ENCODE measurements around the gene SEPTIN2. TPM values are rescaled to one million over a fixed set of nuclear protein-coding genes. Genes with fewer than 3 reads are reported as not detected.

Gene SEPTIN2
- total RNA-seq, 4 donors from 2014 or later: 175 to 281 (median 193) TPM

GRCh38 chr2:241330616-241330981 is 14.9 kb downstream of the SEPTIN2 start:
- no peaks in the 10 kb centered on the region for H3K27me3 ChIP-seq
- H3K4me1 ChIP-seq: no peaks in the 10 kb centered on the region
- TF ChIP-seq, protein P1, sequence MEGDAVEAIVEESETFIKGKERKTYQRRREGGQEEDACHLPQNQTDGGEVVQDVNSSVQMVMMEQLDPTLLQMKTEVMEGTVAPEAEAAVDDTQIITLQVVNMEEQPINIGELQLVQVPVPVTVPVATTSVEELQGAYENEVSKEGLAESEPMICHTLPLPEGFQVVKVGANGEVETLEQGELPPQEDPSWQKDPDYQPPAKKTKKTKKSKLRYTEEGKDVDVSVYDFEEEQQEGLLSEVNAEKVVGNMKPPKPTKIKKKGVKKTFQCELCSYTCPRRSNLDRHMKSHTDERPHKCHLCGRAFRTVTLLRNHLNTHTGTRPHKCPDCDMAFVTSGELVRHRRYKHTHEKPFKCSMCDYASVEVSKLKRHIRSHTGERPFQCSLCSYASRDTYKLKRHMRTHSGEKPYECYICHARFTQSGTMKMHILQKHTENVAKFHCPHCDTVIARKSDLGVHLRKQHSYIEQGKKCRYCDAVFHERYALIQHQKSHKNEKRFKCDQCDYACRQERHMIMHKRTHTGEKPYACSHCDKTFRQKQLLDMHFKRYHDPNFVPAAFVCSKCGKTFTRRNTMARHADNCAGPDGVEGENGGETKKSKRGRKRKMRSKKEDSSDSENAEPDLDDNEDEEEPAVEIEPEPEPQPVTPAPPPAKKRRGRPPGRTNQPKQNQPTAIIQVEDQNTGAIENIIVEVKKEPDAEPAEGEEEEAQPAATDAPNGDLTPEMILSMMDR (IDR thresholded peaks at IDR 0.05): no peak
- no peak for TF ChIP-seq POLR2A (IDR thresholded peaks at IDR 0.05)
- peaks cover 0 to 67% (median 0%) of the 10 kb centered on the region in 3 donors for H3K36me3 ChIP-seq
- H3K4me3 ChIP-seq: no peak overlapping the region
- no peak for DNase-seq
- H3K27ac ChIP-seq: no peak overlapping the region
- H3K9me3 ChIP-seq: no peaks in the 10 kb centered on the region

GRCh38 chr2:241334813-241335212 is 19.1 kb downstream of the SEPTIN2 start:
- H3K27ac ChIP-seq: no peak overlapping the region
- no peaks in the 10 kb centered on the region for H3K9me3 ChIP-seq
- H3K27me3 ChIP-seq: no peaks in the 10 kb centered on the region
- peaks cover 0 to 69% (median 0%) of the 10 kb centered on the region in 3 donors for H3K36me3 ChIP-seq
- H3K4me1 ChIP-seq: no peaks in the 10 kb centered on the region
- no peak for DNase-seq
- no peak for TF ChIP-seq POLR2A (IDR thresholded peaks at IDR 0.05)
- TF ChIP-seq, protein P1 (IDR thresholded peaks at IDR 0.05): no peak
- no peak overlapping the region for H3K4me3 ChIP-seq

DNA sequence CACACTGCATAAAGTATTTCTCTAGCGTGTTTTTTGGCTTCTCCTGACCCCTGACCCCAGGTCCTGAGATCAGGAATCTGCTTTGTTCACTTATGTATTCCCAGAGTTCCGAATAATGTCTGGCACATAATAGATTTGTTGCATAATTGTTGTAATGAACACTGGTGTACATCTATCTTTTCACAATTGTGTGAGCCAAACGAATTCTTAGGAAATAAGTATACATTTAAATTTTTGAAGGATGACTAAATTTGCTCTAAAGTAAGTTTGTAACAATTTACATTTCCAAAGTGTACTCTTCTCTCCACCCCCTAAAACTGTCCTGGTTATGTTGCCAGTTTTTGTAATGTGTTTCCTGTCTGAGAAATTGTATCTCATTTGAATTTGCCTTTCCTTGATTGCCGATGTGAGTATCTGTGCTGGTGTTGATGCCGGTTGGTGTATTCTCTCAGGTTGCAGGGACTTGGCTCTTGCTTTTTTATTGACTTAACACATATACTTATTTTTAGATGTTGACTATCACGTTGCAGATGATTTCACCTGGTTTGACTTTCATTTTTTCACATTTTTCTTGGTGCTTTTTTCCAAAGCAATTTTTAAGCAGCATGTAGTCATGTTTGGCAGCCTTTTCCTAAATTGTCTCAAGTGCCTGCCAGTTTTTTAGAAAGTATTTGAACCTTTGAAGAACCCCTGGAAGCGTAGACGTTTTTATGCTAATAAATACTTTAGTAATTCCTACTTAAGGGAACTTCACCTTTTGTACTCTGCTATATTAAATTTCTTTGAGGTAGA is 24.3 kb downstream of the SEPTIN2 start:
- DNase-seq: no peak
- Histone ChIP-seq H3K4me3 (no peak overlapping the region), H3K27ac (peak overlapping the region in 1 of 4 donors; percentile 28), H3K36me3 (peaks cover 0 to 94% (median 4%) of the 10 kb centered on the region in 3 donors), H3K27me3 (no peaks in the 10 kb centered on the region), H3K4me1 (no peaks in the 10 kb centered on the region), H3K9me3 (no peaks in the 10 kb centered on the region)
- TF ChIP-seq POLR2A (IDR thresholded peaks at IDR 0.05): no peak
- TF ChIP-seq, protein P1 (IDR thresholded peaks at IDR 0.05): no peak

- no peak for DNase-seq
- Histone ChIP-seq H3K4me3 (no peak overlapping the region), H3K36me3 (peaks cover 0 to 94% (median 8%) of the 10 kb centered on the region in 3 donors), H3K27me3 (no peaks in the 10 kb centered on the region), H3K4me1 (no peaks in the 10 kb centered on the region), H3K9me3 (no peaks in the 10 kb centered on the region), H3K27ac (peak overlapping the region in 1 of 4 donors; percentile 28)
- no peak for TF ChIP-seq POLR2A (IDR thresholded peaks at IDR 0.05)
- TF ChIP-seq, protein P1 (IDR thresholded peaks at IDR 0.05): no peak
Observed at GRCh38 chr2:241340631-241341163, 25.0 kb downstream of the SEPTIN2 start.

- Histone ChIP-seq H3K4me3 (no peak overlapping the region), H3K27ac (no peak overlapping the region), H3K27me3 (no peaks in the 10 kb centered on the region), H3K4me1 (no peaks in the 10 kb centered on the region), H3K36me3 (peaks cover 0 to 100% (median 8%) of the 10 kb centered on the region in 3 donors), H3K9me3 (no peaks in the 10 kb centered on the region)
- no peak for DNase-seq
- TF ChIP-seq, protein P1 (IDR thresholded peaks at IDR 0.05): no peak
- TF ChIP-seq POLR2A (IDR thresholded peaks at IDR 0.05): no peak
Observed at GRCh38 chr2:241344925-241345651, 29.4 kb downstream of the SEPTIN2 start.
